ENCODE data around the gene GRIK3. TPM values are rescaled to one million over a fixed set of nuclear protein-coding genes. Genes with fewer than 3 reads are reported as not detected.

The GRIK3 gene
- total RNA-seq, 2 donors from 2014 or later: 0.46 to 1.9 TPM

- ATAC-seq: no peak
- intact Hi-C loops (cut with DNase I, micrococcal nuclease): no loop called here
- no peak for DNase-seq
Measured at GRCh38 chr1:36988321-36988720, 46.0 kb downstream of the GRIK3 start.

- intact Hi-C loops (cut with DNase I, micrococcal nuclease): no loop called here
- DNase-seq: no peak
- ATAC-seq: no peak
Measured at GRCh38 chr1:36987276-36987675, 47.0 kb downstream of the GRIK3 start.

GRCh38 chr1:36986241-36986985, 47.9 kb downstream of the GRIK3 start:
- intact Hi-C loops (cut with DNase I, micrococcal nuclease): no loop called here
- ATAC-seq (no peak), DNase-seq (no peak)

- intact Hi-C loops (cut with DNase I, micrococcal nuclease): no loop called here
- no peak for ATAC-seq
- no peak for DNase-seq
Measured at GRCh38 chr1:36984675-36985074, 49.6 kb downstream of the GRIK3 start.

- ATAC-seq (no peak), DNase-seq (no peak)
- intact Hi-C loops (cut with DNase I, micrococcal nuclease): no loop called here
Measured at GRCh38 chr1:36984026-36984425, 50.3 kb downstream of the GRIK3 start.

- intact Hi-C loops (cut with DNase I, micrococcal nuclease): no loop called here
- ATAC-seq: no peak
- DNase-seq: no peak
Measured at GRCh38 chr1:36982709-36983108, 51.6 kb downstream of the GRIK3 start.

- no peak for DNase-seq
- no peak for ATAC-seq
- intact Hi-C loops (cut with DNase I, micrococcal nuclease): no loop called here
Measured at GRCh38 chr1:36981771-36982622, 52.3 kb downstream of the GRIK3 start.

GRCh38 chr1:36981126-36981525, 53.2 kb downstream of the GRIK3 start:
- ATAC-seq (no peak), DNase-seq (no peak)
- intact Hi-C loops (cut with DNase I, micrococcal nuclease): no loop called here

GRCh38 chr1:36977731-36978406, 56.4 kb downstream of the GRIK3 start:
- DNase-seq: no peak
- intact Hi-C loops (cut with DNase I, micrococcal nuclease): no loop called here
- ATAC-seq: no peak

GRCh38 chr1:36975642-36976041, 58.7 kb downstream of the GRIK3 start:
- intact Hi-C loops (cut with DNase I, micrococcal nuclease): no loop called here
- DNase-seq: no peak
- no peak for ATAC-seq

GRCh38 chr1:36973056-36973455, 61.3 kb downstream of the GRIK3 start:
- DNase-seq (no peak), ATAC-seq (no peak)
- intact Hi-C loops (cut with DNase I, micrococcal nuclease): no loop called here

- DNase-seq (no peak), ATAC-seq (no peak)
- intact Hi-C loops (cut with DNase I, micrococcal nuclease): no loop called here
Measured at GRCh38 chr1:36971852-36972618, 62.3 kb downstream of the GRIK3 start.

- no peak for DNase-seq
- intact Hi-C loops (cut with DNase I, micrococcal nuclease): no loop called here
Measured at GRCh38 chr1:36968730-36969129, 65.6 kb downstream of the GRIK3 start.

GRCh38 chr1:36966242-36966641, 68.1 kb downstream of the GRIK3 start:
- DNase-seq (no peak), ATAC-seq (no peak)
- intact Hi-C loops (cut with DNase I, micrococcal nuclease): no loop called here

More at GRCh38 chr1:36968730-36969129, 65.6 kb downstream of the GRIK3 start:
- ATAC-seq: no peak

- no peak for ATAC-seq
- no peak for DNase-seq
- intact Hi-C loops (cut with DNase I, micrococcal nuclease): no loop called here
Measured at GRCh38 chr1:36965275-36966159, 68.8 kb downstream of the GRIK3 start.

GRCh38 chr1:36964830-36965229, 69.5 kb downstream of the GRIK3 start:
- intact Hi-C loops (cut with DNase I, micrococcal nuclease): no loop called here
- ATAC-seq (no peak), DNase-seq (no peak)

GRCh38 chr1:36963006-36963405, 71.3 kb downstream of the GRIK3 start:
- intact Hi-C loops (cut with DNase I, micrococcal nuclease): no loop called here
- ATAC-seq (no peak), DNase-seq (no peak)

GRCh38 chr1:36961062-36961615, 73.2 kb downstream of the GRIK3 start:
- intact Hi-C loops (cut with DNase I, micrococcal nuclease): no loop called here
- no peak for ATAC-seq
- DNase-seq: no peak
